Measurements from ENCODE around the gene MYO18B. TPM values are rescaled to one million over a fixed set of nuclear protein-coding genes. Genes with fewer than 3 reads are reported as not detected.

Gene MYO18B
- total RNA-seq, 2 experiments from 2014 or later, result 0.53 to 0.58 TPM

DNA sequence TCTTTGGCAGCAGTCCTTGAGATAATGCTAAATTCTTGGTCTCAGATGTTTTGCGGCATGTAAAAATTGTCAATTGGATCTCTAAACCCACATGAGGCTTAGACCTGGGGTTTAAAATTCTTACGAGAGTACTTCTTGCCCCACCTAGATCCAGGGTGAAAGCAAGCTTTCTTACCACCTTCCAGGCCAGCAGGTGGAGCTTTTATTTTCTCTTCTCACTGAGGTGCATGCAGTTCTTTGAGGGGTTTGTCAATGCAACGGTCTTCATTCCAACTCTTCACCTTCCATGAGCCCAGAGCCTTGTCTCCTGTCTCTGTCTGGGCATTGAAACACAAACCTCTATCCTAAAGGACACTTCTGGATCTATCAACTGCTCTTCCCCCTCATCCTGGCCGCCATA, 154.1 kb downstream of the MYO18B start:
- Mint-ChIP-seq H3K36me3 (ENCODE audit: low read depth) (no peaks in the 10 kb centered on the region), H3K27me3 (peaks cover 3% of the 10 kb centered on the region), H3K9me3 (ENCODE audit: low read depth) (no peaks in the 10 kb centered on the region), H3K4me1 (no peaks in the 10 kb centered on the region), H3K4me3 (no peak overlapping the region), H3K27ac (no peak overlapping the region)
- CTCF ChIA-PET, result interaction anchor here (0.6 to 1.6 kb wide), 3 partner anchors 8 to 434 kb away, joined by 3 to 4 read pairs (median 3); no protein-coding TSS in a partner anchor
- no peak for ATAC-seq
- POLR2A ChIA-PET, result no interaction called here
- DNase-seq, result no peak
- intact Hi-C loops (cut with DNase I, micrococcal nuclease), result loop anchor here in 1 of 2 experiments (2.0 kb wide), 1 partner anchor 435 kb away; no protein-coding TSS in a partner anchor

GRCh38 chr22:25896592-25896991, 154.6 kb downstream of the MYO18B start:
- no peaks in the 10 kb centered on the region for H3K9me3 Mint-ChIP-seq (ENCODE audit: low read depth)
- no peaks in the 10 kb centered on the region for H3K36me3 Mint-ChIP-seq (ENCODE audit: low read depth)
- ATAC-seq (no peak), DNase-seq (no peak)
- ChIA-PET CTCF (interaction anchor here (1.4 kb wide), 1 partner anchor 434 kb away, joined by 4 read pairs; no protein-coding TSS in a partner anchor), POLR2A (no interaction called here)
- H3K27ac Mint-ChIP-seq, result no peak overlapping the region
- no peaks in the 10 kb centered on the region for H3K4me1 Mint-ChIP-seq
- intact Hi-C loops (cut with DNase I, micrococcal nuclease), result loop anchor here in 1 of 2 experiments (2.0 kb wide), 1 partner anchor 434 kb away; no protein-coding TSS in a partner anchor
- peaks cover 4% of the 10 kb centered on the region for H3K27me3 Mint-ChIP-seq
- no peak overlapping the region for H3K4me3 Mint-ChIP-seq

- no peaks in the 10 kb centered on the region for H3K4me1 Mint-ChIP-seq
- peaks cover 8% of the 10 kb centered on the region for H3K27me3 Mint-ChIP-seq
- no peaks in the 10 kb centered on the region for H3K36me3 Mint-ChIP-seq (ENCODE audit: low read depth)
- H3K27ac Mint-ChIP-seq, result no peak overlapping the region
- H3K9me3 Mint-ChIP-seq (ENCODE audit: low read depth), result no peaks in the 10 kb centered on the region
- CTCF ChIA-PET, result interaction anchor here (0.6 to 1.7 kb wide), 2 partner anchors 19 to 297 kb away, joined by 3 to 4 read pairs; no protein-coding TSS in a partner anchor
- ATAC-seq, result no peak
- DNase-seq, result peak; percentile 10
- POLR2A ChIA-PET, result no interaction called here
- H3K4me3 Mint-ChIP-seq, result no peak overlapping the region
- intact Hi-C loops (cut with DNase I, micrococcal nuclease), result no loop called here
Observed at GRCh38 chr22:25898707-25899365, 156.8 kb downstream of the MYO18B start.

GRCh38 chr22:25899566-25899965, 157.6 kb downstream of the MYO18B start:
- Mint-ChIP-seq H3K4me3 (no peak overlapping the region), H3K4me1 (no peaks in the 10 kb centered on the region), H3K36me3 (ENCODE audit: low read depth) (no peaks in the 10 kb centered on the region), H3K9me3 (ENCODE audit: low read depth) (no peaks in the 10 kb centered on the region), H3K27ac (no peak overlapping the region), H3K27me3 (peaks cover 11% of the 10 kb centered on the region)
- POLR2A ChIA-PET, result interaction anchor here (0.6 kb wide), 1 partner anchor 85 kb away, joined by 5 read pairs; no protein-coding TSS in a partner anchor
- DNase-seq, result no peak
- CTCF ChIA-PET, result interaction anchor here (1.7 kb wide), 1 partner anchor 18 kb away, joined by 4 read pairs; no protein-coding TSS in a partner anchor
- no peak for ATAC-seq
- intact Hi-C loops (cut with DNase I, micrococcal nuclease), result no loop called here

- intact Hi-C loops (cut with DNase I, micrococcal nuclease), result no loop called here
- H3K9me3 Mint-ChIP-seq (ENCODE audit: low read depth), result no peaks in the 10 kb centered on the region
- no peaks in the 10 kb centered on the region for H3K4me1 Mint-ChIP-seq
- DNase-seq, result no peak
- no peak overlapping the region for H3K27ac Mint-ChIP-seq
- ChIA-PET CTCF (interaction anchor here (1.7 kb wide), 1 partner anchor 17 kb away, joined by 4 read pairs; no protein-coding TSS in a partner anchor), POLR2A (no interaction called here)
- no peak for ATAC-seq
- no peak overlapping the region for H3K4me3 Mint-ChIP-seq
- peaks cover 14% of the 10 kb centered on the region for H3K27me3 Mint-ChIP-seq
- no peaks in the 10 kb centered on the region for H3K36me3 Mint-ChIP-seq (ENCODE audit: low read depth)
Observed at GRCh38 chr22:25900390-25900789, 158.4 kb downstream of the MYO18B start.

- Mint-ChIP-seq H3K27me3 (peaks cover 14% of the 10 kb centered on the region), H3K27ac (no peak overlapping the region), H3K36me3 (ENCODE audit: low read depth) (no peaks in the 10 kb centered on the region), H3K4me3 (no peak overlapping the region), H3K4me1 (no peaks in the 10 kb centered on the region), H3K9me3 (ENCODE audit: low read depth) (no peaks in the 10 kb centered on the region)
- intact Hi-C loops (cut with DNase I, micrococcal nuclease), result no loop called here
- CTCF ChIA-PET, result interaction anchor here (0.6 to 1.7 kb wide), 2 partner anchors 17 to 364 kb away, joined by 3 to 4 read pairs; no protein-coding TSS in a partner anchor
- ATAC-seq (no peak), DNase-seq (no peak)
- POLR2A ChIA-PET, result no interaction called here
Observed at GRCh38 chr22:25900880-25901279, 158.9 kb downstream of the MYO18B start.

DNA sequence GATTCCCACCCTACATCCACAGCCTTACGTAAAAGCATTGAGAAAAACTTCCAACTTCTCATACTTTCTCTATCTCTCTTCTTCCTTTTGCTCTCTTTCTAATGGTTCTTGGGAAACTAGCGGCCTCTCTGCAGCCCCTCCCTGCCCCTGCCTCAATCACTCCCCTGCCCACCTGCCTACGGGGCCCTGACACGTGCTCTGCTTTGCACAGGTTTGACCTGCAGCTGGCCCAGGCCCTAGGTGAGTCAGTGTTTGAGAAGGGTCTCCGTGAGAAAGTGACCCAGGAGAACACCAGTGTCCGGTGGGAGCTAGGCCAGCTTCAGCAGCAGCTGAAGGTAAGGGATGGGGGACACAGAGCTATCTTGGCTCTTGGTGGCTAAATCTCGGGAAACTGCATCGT, 160.4 kb downstream of the MYO18B start:
- H3K4me1 Mint-ChIP-seq, result no peaks in the 10 kb centered on the region
- H3K4me3 Mint-ChIP-seq, result no peak overlapping the region
- H3K27ac Mint-ChIP-seq, result no peak overlapping the region
- ATAC-seq (no peak), DNase-seq (no peak)
- ChIA-PET POLR2A (no interaction called here), CTCF (interaction anchor here (0.5 to 1.2 kb wide), 3 partner anchors 16 to 460 kb away, joined by 3 read pairs; no protein-coding TSS in a partner anchor)
- H3K36me3 Mint-ChIP-seq (ENCODE audit: low read depth), result no peaks in the 10 kb centered on the region
- intact Hi-C loops (cut with DNase I, micrococcal nuclease), result no loop called here
- H3K9me3 Mint-ChIP-seq (ENCODE audit: low read depth), result peaks cover 2% of the 10 kb centered on the region
- H3K27me3 Mint-ChIP-seq, result peaks cover 14% of the 10 kb centered on the region

- peaks cover 2% of the 10 kb centered on the region for H3K9me3 Mint-ChIP-seq (ENCODE audit: low read depth)
- no peak overlapping the region for H3K27ac Mint-ChIP-seq
- no peaks in the 10 kb centered on the region for H3K4me1 Mint-ChIP-seq
- CTCF ChIA-PET, result interaction anchor here (0.6 to 1.2 kb wide), 5 partner anchors 15 to 459 kb away, joined by 3 to 5 read pairs (median 3); no protein-coding TSS in a partner anchor
- POLR2A ChIA-PET, result no interaction called here
- ATAC-seq, result no peak
- H3K4me3 Mint-ChIP-seq, result no peak overlapping the region
- intact Hi-C loops (cut with DNase I, micrococcal nuclease), result no loop called here
- peak; percentile 27 for DNase-seq
- H3K36me3 Mint-ChIP-seq (ENCODE audit: low read depth), result no peaks in the 10 kb centered on the region
- H3K27me3 Mint-ChIP-seq, result peaks cover 14% of the 10 kb centered on the region
Observed at GRCh38 chr22:25903294-25903693, 161.3 kb downstream of the MYO18B start.

DNA sequence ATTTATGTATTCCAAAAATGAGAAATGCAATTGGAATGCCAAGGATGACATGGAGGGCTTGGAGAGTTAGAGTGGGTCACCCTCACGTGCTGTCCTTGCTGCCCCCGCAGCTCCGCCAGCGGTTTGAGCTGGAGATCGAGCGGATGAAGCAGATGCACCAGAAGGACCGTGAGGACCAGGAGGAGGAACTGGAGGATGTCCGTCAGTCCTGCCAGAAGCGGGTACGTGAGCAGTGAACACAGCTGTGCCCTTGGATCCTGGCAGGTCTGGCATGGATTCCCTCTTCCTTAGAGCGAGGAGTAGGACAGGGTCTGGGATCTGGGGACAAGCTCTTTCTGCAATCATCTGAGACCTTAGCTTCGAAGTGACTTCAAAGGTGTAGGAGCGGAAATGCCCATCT, 166.2 kb downstream of the MYO18B start:
- Mint-ChIP-seq H3K27ac (no peak overlapping the region), H3K4me1 (no peaks in the 10 kb centered on the region), H3K4me3 (no peak overlapping the region), H3K27me3 (peaks cover 10% of the 10 kb centered on the region), H3K36me3 (ENCODE audit: low read depth) (no peaks in the 10 kb centered on the region), H3K9me3 (ENCODE audit: low read depth) (peaks cover 2% of the 10 kb centered on the region)
- no peak for ATAC-seq
- CTCF ChIA-PET, result no interaction called here
- intact Hi-C loops (cut with DNase I, micrococcal nuclease), result no loop called here
- DNase-seq, result no peak
- POLR2A ChIA-PET, result no interaction called here

DNA sequence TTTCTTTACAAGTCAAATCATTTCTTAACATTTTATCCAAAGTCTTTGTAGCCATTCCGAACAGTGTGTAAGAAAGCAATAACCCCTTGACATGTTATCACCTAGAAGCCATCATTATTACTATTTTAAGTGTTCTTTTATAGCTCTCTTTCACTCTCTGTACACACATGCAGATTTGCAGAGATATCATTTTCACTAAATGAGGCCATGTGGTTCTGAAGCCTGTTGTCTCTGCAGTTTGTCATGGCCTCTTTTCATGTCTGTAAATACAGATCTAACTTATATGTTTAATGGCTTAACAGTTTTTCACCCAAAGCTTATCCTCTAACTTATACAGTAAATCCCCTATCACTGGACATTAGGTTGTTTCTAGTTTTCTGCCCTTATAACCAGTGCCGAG, 166.8 kb downstream of the MYO18B start:
- ChIA-PET CTCF (no interaction called here), POLR2A (no interaction called here)
- Mint-ChIP-seq H3K4me1 (no peaks in the 10 kb centered on the region), H3K27me3 (peaks cover 7% of the 10 kb centered on the region), H3K36me3 (ENCODE audit: low read depth) (no peaks in the 10 kb centered on the region), H3K9me3 (ENCODE audit: low read depth) (peaks cover 2% of the 10 kb centered on the region), H3K27ac (no peak overlapping the region), H3K4me3 (no peak overlapping the region)
- ATAC-seq (no peak), DNase-seq (no peak)
- intact Hi-C loops (cut with DNase I, micrococcal nuclease), result no loop called here

DNA sequence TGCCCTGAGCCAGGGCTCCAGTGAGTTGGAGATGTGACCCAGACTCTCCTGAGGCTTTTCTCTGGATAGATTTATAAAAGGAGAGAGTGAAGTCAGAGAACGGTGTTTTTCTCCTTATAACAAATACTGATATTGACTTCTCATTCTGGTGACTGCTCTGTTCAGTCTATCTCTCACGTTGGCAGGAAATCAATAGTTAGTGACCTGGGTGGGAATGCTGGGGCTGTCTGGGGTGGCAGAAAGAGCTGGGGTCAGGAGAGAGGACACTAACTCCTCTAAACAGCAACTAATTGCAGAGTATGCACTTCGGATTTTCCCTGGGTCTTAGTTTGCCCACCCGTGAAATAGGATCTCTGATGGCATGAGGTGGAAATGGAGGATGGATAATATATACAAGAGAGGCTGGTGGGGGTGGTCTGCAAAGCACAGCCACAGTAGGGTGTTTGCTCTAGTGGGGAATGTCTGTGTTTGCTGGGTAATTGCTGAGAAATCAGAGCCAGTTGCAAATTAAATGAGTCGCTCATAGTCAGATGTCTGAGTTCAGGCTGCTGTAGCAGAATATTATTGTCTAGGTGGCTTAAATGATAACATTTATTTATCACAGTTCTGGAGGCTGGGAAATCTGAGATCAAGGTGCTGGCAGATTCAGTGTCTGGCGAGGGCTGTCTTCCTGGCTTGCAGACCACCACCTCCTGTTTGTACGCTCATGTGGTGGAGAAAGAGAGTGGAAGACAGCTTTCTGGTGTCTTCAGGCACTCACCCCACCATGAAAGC, 167.8 kb downstream of the MYO18B start:
- CTCF ChIA-PET, result no interaction called here
- Mint-ChIP-seq H3K27ac (no peak overlapping the region), H3K4me1 (no peaks in the 10 kb centered on the region), H3K4me3 (no peak overlapping the region), H3K36me3 (ENCODE audit: low read depth) (no peaks in the 10 kb centered on the region), H3K27me3 (peaks cover 3% of the 10 kb centered on the region), H3K9me3 (ENCODE audit: low read depth) (peaks cover 2% of the 10 kb centered on the region)
- no peak for ATAC-seq
- POLR2A ChIA-PET, result no interaction called here
- DNase-seq, result no peak
- intact Hi-C loops (cut with DNase I, micrococcal nuclease), result no loop called here
